GM19099 (cell line): Measurements from ENCODE around the gene CCDC50.
A peak's percentile ranks its signal among the peaks of the same experiment; 100 is the strongest.

Experiments used
- POLR2A ChIP-seq: IDR thresholded peaks from 3 replicates; pipeline ENCODE4 v1.6.1; 2011; ENCODE audit warnings: low read depth; ENCODE audit not compliant: insufficient read length; ENCODE audit errors: extremely low read depth

CCDC50 gene, protein sequence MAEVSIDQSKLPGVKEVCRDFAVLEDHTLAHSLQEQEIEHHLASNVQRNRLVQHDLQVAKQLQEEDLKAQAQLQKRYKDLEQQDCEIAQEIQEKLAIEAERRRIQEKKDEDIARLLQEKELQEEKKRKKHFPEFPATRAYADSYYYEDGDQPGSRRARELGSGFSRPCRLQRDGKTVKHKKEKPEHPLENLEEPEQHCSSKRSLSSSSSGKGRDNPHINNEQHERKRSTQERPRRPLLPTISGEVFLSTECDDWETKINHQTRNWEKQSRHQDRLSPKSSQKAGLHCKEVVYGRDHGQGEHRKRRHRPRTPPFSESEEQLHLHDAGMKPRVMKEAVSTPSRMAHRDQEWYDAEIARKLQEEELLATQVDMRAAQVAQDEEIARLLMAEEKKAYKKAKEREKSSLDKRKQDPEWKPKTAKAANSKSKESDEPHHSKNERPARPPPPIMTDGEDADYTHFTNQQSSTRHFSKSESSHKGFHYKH

DNA sequence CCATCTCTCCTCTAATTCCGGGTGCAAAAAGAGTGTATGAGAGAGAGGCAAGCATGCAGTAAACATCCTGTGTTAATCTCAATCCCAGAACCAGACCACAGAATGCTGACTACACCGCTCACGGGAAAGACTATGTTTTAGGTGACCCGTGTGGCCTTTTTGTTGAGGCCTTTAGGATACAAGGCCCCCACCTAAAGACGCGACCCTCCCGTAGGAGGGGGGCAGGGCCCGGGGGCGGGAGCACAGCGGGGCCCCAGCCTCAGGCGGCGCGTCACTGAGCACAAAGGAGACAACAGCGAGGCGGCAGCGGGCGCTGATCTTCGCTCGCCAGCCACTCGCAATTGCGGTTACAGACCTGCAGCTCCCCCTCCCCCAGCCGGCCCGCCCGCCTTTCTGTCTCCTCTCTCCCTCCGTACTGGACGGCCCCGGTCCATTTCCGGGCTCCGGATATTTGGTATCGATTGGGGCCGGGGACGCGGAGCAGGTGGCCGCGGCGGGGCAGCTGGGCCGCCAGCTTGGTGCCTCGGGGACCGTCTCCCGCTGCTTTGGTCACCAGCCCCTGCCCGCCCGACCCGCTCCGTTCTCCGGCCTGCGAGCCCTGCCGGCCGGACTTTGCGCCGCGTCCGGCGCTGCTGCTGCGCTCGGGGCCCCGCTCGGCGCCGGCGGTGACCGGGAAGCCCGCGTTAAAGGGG lies at the start of gene CCDC50:
TSS of gene CCDC50 (plus strand) at position 433 of the 692 bp plus-strand sequence. CDS start 281 bp downstream, outside the sequence.
- peak; percentile 79 for TF ChIP-seq POLR2A

DNA sequence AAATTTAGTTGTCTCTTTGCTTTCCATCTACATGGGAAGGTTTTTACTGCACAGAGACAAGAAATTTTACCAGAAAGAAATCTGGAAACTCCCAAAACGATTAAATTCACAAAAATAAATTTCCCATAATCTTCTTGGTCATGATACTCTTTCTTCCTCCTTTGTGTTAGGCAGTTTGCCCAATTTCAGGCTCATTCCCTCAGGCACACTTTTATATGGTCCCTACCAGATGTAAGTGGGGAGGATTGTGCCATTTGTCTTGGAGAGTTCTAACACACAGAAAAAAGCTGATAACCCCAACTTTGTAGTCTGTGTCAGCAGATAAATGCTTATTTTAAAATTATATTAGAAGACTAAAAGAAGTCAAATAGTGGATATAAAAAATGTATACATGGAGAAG lies 49.1 kb upstream of the CCDC50 start:
- TF ChIP-seq POLR2A: no peak

DNA sequence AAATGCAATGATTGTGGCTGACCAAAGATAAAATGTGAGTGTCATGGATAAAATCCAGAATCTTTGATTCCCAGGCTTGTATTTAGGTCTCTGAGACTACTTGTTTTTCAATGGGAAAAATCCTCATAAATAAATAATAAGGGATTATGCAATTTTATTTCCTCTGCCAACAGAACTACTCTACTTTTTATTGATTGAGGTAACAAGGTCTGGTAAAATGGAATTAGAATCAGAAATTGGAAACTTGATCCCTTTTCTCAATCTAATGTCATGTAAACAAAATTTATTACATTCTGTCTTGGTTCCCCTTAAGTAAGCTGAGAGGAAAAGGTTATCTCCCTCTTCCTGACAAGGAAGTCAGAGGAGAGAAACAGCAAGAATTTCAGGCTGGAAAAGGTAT lies 48.3 kb upstream of the CCDC50 start:
- TF ChIP-seq POLR2A: no peak

DNA sequence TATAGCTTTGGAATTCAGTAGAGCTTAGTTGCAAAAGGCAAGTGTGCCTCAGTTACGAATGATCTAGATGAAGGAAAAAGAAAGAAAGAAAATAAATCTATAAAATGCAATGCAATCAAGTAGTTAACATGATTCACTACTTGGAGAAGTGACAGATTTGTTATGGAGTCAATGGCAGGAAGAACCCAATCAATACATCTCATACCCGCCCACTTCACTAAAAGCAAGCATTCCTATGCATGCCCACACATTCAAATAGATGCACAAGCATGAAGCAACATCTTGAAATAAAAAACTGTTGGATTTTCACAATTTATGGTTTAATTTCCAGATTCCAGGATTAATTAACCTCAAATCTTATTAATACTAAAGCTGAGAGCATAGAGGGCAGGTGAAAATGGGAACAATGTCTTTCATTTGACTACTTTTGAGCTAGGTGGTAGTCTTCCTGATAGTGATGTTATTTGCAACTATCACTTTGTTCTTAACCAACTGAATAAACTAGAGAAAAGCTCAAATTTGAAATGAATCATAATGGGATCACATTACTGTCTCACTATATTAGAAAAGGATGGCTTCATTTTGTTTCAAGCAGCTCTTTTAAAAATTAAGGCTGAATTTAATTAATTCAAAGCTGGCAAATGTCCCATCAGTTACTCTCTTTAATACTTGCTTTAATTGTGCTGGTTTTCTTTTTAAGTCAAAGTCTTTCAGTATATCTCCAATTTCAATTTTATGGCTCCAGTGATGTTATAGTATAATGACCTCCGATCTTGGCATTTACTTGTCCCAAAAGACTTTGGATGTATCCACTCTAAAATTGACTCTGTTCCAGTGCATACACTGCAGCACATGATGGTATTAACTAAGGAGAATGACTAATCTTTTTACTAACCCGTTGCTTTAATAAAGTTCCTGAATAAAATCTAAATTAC lies 46.7 kb upstream of the CCDC50 start:
- no peak for TF ChIP-seq POLR2A

DNA sequence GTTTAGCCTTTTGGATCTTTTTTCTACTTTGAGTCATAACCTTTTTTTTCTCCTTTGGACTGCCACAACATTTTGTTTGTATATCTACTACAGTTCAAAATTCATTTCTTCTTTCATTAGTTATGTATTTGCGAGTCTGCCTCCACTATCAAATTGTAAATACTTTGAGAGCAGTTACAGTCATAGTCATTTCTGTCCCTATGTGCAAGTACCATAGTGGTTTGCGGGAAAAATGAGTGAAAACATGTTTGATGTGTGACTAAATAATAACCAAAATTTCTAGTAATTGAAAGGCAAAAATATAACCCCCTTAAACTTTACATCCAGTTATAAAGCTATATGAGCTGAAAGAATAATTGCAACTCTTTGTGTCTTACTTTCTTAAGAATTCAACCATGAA lies 45.8 kb upstream of the CCDC50 start:
- no peak for TF ChIP-seq POLR2A

DNA sequence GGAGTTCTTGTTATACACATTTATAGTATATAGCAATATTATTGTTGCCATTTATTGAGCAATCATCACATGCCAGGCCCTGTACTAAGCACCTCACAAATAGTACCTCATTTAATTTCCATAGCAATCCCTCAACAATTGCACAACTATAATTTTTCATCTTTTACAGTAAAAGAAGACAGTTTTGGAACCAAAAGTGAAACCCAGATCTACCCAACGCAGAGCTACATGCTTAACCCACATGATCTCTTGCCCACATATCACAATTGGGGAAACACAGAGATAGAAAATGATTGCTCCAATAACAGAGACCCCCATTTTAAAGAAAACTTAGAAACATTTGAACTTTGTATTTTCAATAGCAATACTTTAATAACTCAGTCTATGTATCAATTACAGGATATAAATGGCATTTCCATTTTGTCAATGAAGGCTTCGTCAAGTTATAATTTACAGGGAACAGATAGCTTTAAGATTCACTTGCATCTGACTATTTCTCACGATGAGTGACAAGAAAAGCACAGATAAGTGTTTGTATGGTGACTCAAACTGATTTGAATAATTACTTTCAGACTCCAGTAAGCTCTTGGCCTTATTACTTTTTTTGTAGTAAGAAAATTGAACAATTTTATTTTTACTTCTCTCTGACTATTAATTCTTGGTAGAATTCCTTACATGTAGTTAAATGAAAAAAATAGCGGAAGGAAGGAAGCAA lies 38.7 kb upstream of the CCDC50 start:
- TF ChIP-seq POLR2A: no peak

DNA sequence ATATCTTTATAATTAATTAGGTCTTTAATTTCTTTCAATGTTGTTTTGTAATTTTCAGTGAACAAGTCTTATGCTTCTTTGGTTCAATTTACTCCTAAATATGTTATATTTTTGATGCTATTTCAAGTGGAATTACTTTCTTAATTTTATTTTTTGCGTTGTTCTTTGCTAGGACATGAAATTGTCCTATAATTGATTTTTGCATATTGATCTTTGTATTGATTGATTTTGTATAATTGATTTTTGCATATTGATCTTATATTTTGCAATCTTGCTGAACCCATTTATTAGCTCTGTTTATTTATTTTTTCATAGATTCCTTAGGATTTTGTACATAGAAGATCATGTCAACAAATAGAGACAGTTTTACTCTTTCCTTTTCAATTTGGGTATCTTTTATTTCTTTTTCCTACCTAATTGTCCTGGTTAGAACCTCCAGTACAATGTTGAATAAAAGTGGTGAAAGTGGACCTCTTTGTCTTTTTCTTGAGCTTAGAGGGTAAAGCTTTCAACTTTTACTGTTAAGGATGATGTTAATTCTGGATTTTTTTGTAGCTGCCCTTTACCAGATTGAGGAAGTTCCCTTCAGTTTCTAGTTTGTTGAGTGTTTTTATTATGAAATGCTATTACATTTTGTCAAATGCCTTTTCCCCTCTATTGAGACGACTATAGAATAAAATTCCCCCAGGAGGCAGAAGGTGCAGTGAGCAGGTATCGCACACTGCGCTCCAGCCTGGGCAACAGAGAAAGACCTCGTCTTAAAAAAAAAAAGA lies 36.8 kb upstream of the CCDC50 start:
- TF ChIP-seq POLR2A: no peak

DNA sequence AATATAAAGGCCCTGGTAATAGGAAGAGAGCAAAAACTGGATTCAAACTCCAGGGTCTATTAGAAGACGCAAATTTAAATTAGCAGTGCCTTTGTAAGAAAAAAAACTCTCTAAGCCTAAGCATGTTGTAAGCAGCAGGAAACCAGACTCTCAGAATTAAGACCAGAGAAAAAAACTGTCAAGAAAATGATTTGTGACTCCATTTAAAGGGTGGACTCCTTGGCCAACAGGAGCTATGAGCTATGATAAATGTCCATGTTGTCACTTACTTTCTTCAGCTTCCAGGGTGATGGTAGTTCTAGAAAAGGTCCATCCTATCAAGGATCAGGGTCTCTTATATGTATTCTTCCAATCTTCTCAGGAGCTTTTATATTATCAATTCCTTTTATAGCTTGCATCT lies 34.9 kb upstream of the CCDC50 start:
- TF ChIP-seq POLR2A: no peak

DNA sequence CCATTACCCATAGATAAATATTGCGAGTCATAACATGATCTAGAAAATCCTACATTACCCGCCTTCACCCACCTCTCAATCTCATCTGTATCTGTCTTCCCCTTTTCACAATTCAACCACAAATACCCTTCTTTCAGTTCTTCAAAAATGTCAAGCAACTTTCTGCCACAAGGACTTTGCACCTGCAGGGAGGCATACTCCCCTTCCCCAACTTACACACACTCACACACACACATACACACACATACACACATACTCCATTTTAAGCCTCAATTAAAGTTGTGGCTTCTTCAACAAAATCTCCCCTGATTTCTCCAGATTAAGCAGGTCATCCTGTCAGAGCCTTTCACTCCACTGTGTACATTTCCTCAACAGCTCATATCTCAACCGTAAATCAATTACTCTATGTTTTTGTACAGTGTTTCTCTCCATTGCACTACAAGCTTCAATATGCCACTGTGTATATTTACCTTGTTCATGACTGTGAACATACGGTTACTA lies 33.1 kb upstream of the CCDC50 start:
- TF ChIP-seq POLR2A: no peak

DNA sequence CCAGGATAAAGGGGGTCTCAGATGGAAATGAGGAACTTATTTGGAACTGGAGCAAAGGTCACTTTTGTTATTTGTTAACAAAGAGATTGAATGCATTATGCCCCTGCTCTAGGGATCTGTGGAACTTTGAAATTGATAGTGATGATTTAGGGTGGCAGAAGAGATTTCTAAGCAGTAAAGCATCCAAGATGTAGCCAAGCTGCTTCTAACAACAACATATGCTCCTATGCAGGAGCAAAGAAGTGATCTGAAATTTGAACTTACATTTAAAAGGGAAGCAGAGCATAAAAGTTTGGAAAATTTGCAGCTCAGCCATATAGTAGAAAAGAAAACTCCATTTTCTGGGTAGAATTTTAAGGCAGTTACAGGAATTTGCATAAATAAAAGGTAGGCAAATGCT lies 30.3 kb upstream of the CCDC50 start:
- TF ChIP-seq POLR2A: no peak

DNA sequence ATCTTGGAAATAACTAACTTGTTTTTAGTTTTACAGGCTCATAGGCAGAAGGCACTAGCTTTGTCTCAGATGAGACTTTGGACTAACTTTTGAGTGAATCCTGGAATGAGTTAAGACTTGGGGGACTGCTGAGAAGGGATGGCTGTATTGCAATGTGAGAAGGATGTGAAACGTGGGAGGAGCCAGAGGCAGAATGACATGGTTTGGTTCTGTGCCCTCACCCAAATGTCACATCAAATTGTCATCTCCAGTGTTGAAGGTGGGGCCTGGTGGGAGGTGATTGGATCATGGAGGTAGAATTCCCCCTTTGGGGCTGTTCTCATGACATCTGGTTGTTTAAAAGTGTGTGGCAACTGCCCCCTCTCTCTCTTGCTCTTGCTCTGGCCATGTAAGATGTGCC lies 28.8 kb upstream of the CCDC50 start:
- no peak for TF ChIP-seq POLR2A

DNA sequence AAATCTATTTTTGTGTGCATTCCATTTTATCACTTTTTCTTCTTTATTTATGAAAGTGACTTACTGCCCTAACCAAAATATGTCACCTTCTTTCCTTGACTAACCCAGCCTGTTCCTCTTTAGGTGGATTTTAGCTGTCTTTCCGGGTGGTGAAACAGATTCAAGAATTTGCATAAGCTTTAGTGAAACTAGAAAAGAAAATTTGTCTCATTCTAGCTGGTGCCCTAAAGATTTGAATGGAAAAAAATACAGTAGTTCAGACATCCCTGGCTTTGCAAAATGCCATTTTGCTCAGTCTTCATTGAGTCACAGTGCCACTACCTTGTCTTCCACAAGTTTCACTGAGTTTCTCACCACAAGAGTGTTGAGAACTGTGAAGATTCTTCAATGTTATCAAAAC lies 28.2 kb upstream of the CCDC50 start:
- no peak for TF ChIP-seq POLR2A

DNA sequence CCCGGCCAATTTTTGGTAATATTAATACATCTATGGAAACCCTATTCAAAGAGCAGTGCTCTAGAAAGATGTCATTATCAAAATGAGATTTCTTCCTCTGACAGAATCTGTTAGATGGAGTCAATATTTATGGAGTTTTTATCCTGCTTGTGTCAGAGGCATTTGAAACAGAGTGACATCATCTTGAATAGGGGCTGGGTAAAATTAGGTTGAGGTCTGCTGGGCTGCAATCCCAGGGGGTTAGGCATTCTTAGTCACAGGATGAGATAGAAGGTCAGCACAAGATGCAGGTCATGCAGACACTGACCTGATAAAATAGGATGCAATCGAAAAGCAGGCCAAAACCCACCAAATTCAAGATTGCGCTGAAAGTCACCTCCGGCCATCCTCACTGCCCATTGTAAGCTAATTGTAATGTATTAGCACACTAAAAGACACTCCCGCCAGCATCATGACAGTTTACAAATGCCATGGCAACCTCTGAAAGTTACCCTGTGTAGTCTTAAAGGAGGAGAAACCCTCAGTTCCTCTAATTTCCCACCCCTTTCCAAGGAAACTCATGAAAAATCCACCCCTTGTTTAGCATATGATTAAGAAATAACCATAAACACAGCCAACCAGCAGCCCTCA lies 27.3 kb upstream of the CCDC50 start:
- TF ChIP-seq POLR2A: no peak
